GM23248 (cell line): ENCODE results near the gene COX19.

Experiments
- EZH2 ChIP-seq: fragments of 200-600 bp; sonication (generic); IDR thresholded peaks from 2 replicates; pipeline ENCODE4 v1.6.1; 2018; ENCODE audit warnings: antibody characterized with exemption, mild to moderate bottlenecking; ENCODE audit not compliant: insufficient read depth, poor library complexity, severe bottlenecking
- EZH2phosphoT487 ChIP-seq: fragments of 200-600 bp; sonication (generic); IDR thresholded peaks from 2 replicates; pipeline ENCODE4 v1.6.1; 2018; ENCODE audit warnings: antibody characterized with exemption, moderate library complexity, mild to moderate bottlenecking, low read depth; ENCODE audit not compliant: insufficient read depth

DNA sequence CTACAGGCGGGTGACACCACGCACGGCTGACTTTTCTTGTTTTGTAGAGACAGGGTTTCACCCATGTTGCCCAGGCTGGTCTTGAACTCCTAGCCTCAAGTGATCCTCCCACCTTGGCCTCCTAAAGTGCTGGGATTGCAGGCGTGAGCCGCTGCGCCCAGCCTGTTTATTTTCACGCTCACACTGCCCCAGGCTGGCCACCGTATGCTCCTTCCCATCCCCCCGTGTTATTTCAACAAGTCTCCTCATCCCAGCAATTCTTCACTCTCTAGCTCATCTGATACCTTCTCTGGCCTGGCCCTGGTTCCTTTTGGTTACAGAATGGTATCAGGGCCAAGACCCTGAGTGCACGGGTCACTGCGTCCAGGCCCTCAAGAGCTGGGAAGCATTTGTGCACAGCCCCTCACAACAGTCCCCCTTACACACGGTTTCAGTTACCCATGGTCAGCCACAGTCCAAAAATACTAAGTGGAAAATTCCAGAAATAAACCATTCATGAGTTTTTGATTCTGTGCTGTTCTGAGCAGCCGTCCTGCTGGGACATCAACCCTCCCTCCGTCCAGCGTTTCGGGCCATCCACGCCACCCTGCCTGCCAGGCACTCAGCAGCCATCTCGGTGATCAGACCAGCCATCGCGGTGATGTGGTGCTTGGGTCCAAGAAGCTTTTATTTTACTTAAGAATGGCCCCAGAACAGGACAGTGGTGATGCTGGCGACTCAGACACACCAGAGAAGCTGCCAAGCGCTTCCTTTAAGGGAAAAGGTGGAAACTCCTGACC, 8.9 kb downstream of the COX19 start:
- TF ChIP-seq EZH2: no peak
- no peak for TF ChIP-seq EZH2phosphoT487
